Esophagus squamous epithelium (tissue), 5 donors: Measurements from ENCODE around the gene JRKL. TPM values are rescaled to one million over a fixed set of nuclear protein-coding genes. Genes with fewer than 3 reads are reported as not detected.

Experiments used
- DNase-seq: peaks from one replicate; lab custom pipeline; 2025; lab: John Stamatoyannopoulos, UW
- H3K27ac ChIP-seq, 4 donors: fragments of 200-600 bp; sonication (generic); one replicate each; pipeline ENCODE4 v1.5.1; 2016 to 2019; ENCODE audit warnings: mild to moderate bottlenecking in 1 of 4
- H3K27me3 ChIP-seq, 4 donors: fragments of 200-600 bp; sonication (generic); 1 replicate in 3 of 4; 2 replicates in 1 of 4; pipeline versions ENCODE4 v1.5.1 to v1.6.0; 2017 to 2021; ENCODE audit warnings: antibody characterized with exemption in 1 of 4
- H3K36me3 ChIP-seq, 3 donors: fragments of 200-600 bp; sonication (generic); one replicate each; pipeline ENCODE4 v1.5.1; 2016 to 2019
- H3K4me1 ChIP-seq, 3 donors: fragments of 200-600 bp; sonication (generic); one replicate each; pipeline ENCODE4 v1.5.1; 2017 to 2019
- H3K4me3 ChIP-seq, 4 donors: fragments of 200-600 bp; sonication (generic); 1 replicate in 3 of 4; 2 replicates in 1 of 4; pipeline ENCODE4 v1.5.1; 2016 to 2019; ENCODE audit warnings: mild to moderate bottlenecking in 2 of 4, moderate library complexity in 1 of 4
- H3K9me3 ChIP-seq, 3 donors: fragments of 200-600 bp; sonication (generic); one replicate each; pipeline ENCODE4 v1.5.1; 2016 to 2019
- POLR2A ChIP-seq, 4 donors: fragments of 450-650 bp; IDR thresholded peaks; one replicate each; pipeline ENCODE4 v1.6.1; 2017; ENCODE audit warnings: antibody characterized with exemption in 4 of 4, mild to moderate bottlenecking in 4 of 4, moderate library complexity in 3 of 4
- WGBS, 2 donors: methylation state at CpG; one replicate each; pipeline ENCODE4 v1.1.5; 2018; 5-methylcytosine and 5-hydroxymethylcytosine counted together
- intact Hi-C: fragments of 100-400 bp; cut with DNase I; formaldehyde crosslinking; loops from one replicate; pipeline ENCODE4 v1.15.0; 2022
- total RNA-seq, 4 donors: library from RNA; depleted of rRNA; stranded (reverse); fragments of >200 nt; gene quantifications; one replicate each; pipeline ENCODE4 v1.1.0, GENCODE V29; 2016
- TF ChIP-seq, protein P1 (sequence below), 6 experiments: fragments of 450-650 bp in 4 of 6; fragments of 200-600 bp in 2 of 6; sonication (generic) in 2 of 6; IDR thresholded peaks; one replicate each; pipeline ENCODE4 v1.5.1; 2016 to 2019; ENCODE audit warnings: antibody characterized with exemption in 6 of 6, mild to moderate bottlenecking in 4 of 6, moderate library complexity in 4 of 6
- donor health status: DM: yes; HTN: yes; CAD: no.

Gene JRKL
- total RNA-seq, 4 donors from 2014 or later = 4.3 to 6.1 (median 4.6) TPM

DNA sequence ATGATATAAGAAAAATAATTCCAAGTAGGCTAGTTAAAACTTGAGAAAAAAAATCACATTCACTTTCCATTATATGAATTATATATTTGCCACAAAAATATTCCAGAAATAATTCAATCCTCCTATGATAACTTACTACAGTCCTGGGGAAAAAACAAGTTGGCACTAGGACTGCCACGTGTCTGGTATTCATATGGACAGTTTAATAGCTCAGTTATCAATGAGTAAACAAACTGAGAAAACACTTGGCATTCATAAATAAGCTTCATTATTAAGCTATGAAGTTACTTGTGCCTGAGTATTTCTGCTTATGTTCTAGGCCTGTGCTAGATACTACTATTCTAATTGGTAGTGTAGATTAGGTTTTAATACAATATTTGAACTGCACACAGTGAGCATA, 24.3 kb upstream of the JRKL start:
- WGBS, 2 donors = 83 to 84% methylated on average over 1 of the region's 1 CpG
- no peak overlapping the region for H3K27ac ChIP-seq
- H3K4me3 ChIP-seq = no peak overlapping the region
- no peak for TF ChIP-seq POLR2A (IDR thresholded peaks at IDR 0.05)
- TF ChIP-seq, protein P1, sequence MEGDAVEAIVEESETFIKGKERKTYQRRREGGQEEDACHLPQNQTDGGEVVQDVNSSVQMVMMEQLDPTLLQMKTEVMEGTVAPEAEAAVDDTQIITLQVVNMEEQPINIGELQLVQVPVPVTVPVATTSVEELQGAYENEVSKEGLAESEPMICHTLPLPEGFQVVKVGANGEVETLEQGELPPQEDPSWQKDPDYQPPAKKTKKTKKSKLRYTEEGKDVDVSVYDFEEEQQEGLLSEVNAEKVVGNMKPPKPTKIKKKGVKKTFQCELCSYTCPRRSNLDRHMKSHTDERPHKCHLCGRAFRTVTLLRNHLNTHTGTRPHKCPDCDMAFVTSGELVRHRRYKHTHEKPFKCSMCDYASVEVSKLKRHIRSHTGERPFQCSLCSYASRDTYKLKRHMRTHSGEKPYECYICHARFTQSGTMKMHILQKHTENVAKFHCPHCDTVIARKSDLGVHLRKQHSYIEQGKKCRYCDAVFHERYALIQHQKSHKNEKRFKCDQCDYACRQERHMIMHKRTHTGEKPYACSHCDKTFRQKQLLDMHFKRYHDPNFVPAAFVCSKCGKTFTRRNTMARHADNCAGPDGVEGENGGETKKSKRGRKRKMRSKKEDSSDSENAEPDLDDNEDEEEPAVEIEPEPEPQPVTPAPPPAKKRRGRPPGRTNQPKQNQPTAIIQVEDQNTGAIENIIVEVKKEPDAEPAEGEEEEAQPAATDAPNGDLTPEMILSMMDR (IDR thresholded peaks at IDR 0.05) = no peak
- H3K9me3 ChIP-seq = no peaks in the 10 kb centered on the region
- no peak for DNase-seq
- intact Hi-C loops = no loop called here
- peaks cover 0 to 74% (median 0%) of the 10 kb centered on the region in 3 donors for H3K36me3 ChIP-seq
- H3K4me1 ChIP-seq = no peaks in the 10 kb centered on the region
- no peaks in the 10 kb centered on the region for H3K27me3 ChIP-seq

DNA sequence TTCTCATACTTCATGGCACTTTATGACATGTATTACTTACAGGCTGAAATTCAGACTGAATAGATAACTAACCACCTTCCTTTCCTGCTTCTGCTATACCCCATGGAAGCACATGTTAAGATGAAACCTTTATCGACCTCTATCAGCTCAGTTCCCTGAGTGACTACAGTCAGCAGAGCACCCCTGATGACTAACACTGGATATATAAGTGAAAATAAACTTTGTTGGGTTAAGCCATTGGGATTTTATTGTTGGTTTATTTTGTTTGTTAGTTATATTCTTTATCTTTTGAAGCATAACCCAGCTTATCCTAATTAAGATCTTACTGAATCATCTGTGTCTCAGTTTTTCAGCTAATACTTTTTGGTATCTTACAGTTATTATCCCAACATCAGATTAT, 23.8 kb upstream of the JRKL start:
- intact Hi-C loops = no loop called here
- Histone ChIP-seq H3K9me3 (no peaks in the 10 kb centered on the region), H3K4me1 (no peaks in the 10 kb centered on the region), H3K27me3 (no peaks in the 10 kb centered on the region), H3K27ac (no peak overlapping the region), H3K4me3 (no peak overlapping the region), H3K36me3 (peaks cover 0 to 79% (median 0%) of the 10 kb centered on the region in 3 donors)
- DNase-seq = no peak
- WGBS, 2 donors = 84 to 100% methylated on average over 1 of the region's 1 CpG
- TF ChIP-seq POLR2A (IDR thresholded peaks at IDR 0.05) = no peak
- TF ChIP-seq, protein P1 (IDR thresholded peaks at IDR 0.05) = no peak

DNA sequence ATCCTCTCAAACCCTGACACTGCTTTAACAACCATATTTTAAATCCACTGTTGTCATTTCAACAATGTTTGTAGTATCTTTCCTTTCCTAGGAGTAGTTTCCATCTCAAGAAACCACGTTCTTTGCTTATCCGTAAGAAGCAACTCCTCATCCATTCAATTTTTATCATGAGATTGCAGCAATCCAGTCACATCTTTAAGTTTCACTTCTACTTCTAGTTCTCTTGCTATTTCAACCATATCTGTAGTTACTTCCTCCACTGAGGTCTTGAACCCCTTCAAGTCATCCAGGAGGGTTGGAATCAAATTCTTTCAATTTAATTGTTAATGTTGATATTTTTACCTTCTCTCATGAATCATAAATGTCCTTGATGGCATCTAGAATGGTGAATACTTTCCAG, 22.5 kb upstream of the JRKL start:
- peaks cover 0 to 82% (median 0%) of the 10 kb centered on the region in 3 donors for H3K36me3 ChIP-seq
- H3K27ac ChIP-seq = no peak overlapping the region
- intact Hi-C loops = no loop called here
- H3K27me3 ChIP-seq = no peaks in the 10 kb centered on the region
- TF ChIP-seq, protein P1 (IDR thresholded peaks at IDR 0.05) = no peak
- no peak for TF ChIP-seq POLR2A (IDR thresholded peaks at IDR 0.05)
- 80 to 89% methylated on average over 2 of the region's 2 CpGs for WGBS, 2 donors
- no peaks in the 10 kb centered on the region for H3K4me1 ChIP-seq
- DNase-seq = no peak
- no peak overlapping the region for H3K4me3 ChIP-seq
- no peaks in the 10 kb centered on the region for H3K9me3 ChIP-seq

DNA sequence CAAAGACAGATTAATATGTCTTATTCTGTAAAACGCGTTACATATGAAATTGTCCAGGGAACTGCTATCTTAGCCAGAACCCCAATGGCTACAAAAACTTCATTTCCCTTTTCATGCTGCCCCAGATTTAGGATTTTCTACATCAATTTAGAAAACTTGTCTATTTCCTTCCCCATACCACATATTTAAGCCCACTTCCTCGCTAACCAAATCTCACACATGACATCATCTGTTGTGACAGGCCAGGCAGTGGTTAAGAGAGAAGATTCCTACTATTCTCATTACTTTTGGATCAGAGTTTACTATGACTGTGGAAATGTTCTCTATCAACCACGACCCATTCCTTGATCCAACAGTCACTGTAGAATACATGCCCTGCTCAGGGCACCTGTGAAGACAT, 16.0 kb upstream of the JRKL start:
- no peaks in the 10 kb centered on the region for H3K9me3 ChIP-seq
- 91 to 93% methylated on average over 4 of the region's 4 CpGs for WGBS, 2 donors
- no peaks in the 10 kb centered on the region for H3K4me1 ChIP-seq
- no peak overlapping the region for H3K27ac ChIP-seq
- H3K36me3 ChIP-seq = peaks cover 0 to 52% (median 0%) of the 10 kb centered on the region in 3 donors
- DNase-seq = no peak
- TF ChIP-seq, protein P1 (IDR thresholded peaks at IDR 0.05) = no peak
- no peak for TF ChIP-seq POLR2A (IDR thresholded peaks at IDR 0.05)
- H3K27me3 ChIP-seq = no peaks in the 10 kb centered on the region
- intact Hi-C loops = no loop called here
- H3K4me3 ChIP-seq = no peak overlapping the region

DNA sequence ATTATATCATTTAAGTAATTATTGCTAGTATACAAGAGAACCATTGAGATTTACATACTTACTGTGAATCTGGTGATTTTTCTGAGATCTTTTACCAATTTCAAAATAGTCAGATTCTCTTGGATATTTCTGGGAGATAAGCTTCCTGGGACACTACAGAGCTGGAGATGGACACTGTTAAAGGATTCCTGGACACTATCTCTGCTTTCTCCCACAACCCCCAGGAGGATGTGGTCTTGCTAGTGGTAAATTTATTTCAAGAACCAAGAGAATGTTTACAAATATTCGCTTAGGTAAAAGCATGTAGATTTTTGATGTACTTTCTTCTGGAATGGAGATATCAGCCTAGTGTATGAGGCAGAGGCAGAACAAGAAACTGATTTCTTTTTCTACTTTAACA, 13.0 kb upstream of the JRKL start:
- Histone ChIP-seq H3K36me3 (peaks cover 0 to 36% (median 0%) of the 10 kb centered on the region in 3 donors), H3K9me3 (no peaks in the 10 kb centered on the region), H3K4me3 (no peak overlapping the region), H3K27me3 (no peaks in the 10 kb centered on the region), H3K4me1 (no peaks in the 10 kb centered on the region), H3K27ac (no peak overlapping the region)
- WGBS, 2 donors = 75 to 100% methylated on average over 1 of the region's 1 CpG
- intact Hi-C loops = no loop called here
- no peak for TF ChIP-seq POLR2A (IDR thresholded peaks at IDR 0.05)
- TF ChIP-seq, protein P1 (IDR thresholded peaks at IDR 0.05) = no peak
- no peak for DNase-seq
